HG03378 (cell line): ENCODE measurements around the gene LHX2.

Experiments used
- ATAC-seq: cut with Tn5 transposase; IDR thresholded peaks from one replicate; pipeline ENCODE4 v1.9.1; 2021; ENCODE audit warnings: mild to moderate bottlenecking, moderate library complexity; ENCODE audit not compliant: unreplicated experiment

Gene LHX2

GRCh38 chr9:124012368-124013301, 1.1 kb downstream of the LHX2 start:
- ATAC-seq: no peak

GRCh38 chr9:124013309-124014210, 2.0 kb downstream of the LHX2 start:
- ATAC-seq: no peak

GRCh38 chr9:124014211-124014955, 2.8 kb downstream of the LHX2 start:
- no peak for ATAC-seq

- no peak for ATAC-seq
Measured at GRCh38 chr9:124014956-124015660, 3.5 kb downstream of the LHX2 start.

- ATAC-seq: no peak
Measured at GRCh38 chr9:124015661-124016131, 4.1 kb downstream of the LHX2 start.

GRCh38 chr9:124016175-124017050, 4.8 kb downstream of the LHX2 start:
- no peak for ATAC-seq

- no peak for ATAC-seq
Measured at GRCh38 chr9:124017051-124017928, 5.7 kb downstream of the LHX2 start.

- no peak for ATAC-seq
Measured at GRCh38 chr9:124017929-124018729, 6.6 kb downstream of the LHX2 start.

- ATAC-seq: no peak
Measured at GRCh38 chr9:124018730-124019697, 7.4 kb downstream of the LHX2 start.

GRCh38 chr9:124019771-124020519, 8.4 kb downstream of the LHX2 start:
- ATAC-seq: no peak

GRCh38 chr9:124020520-124021384, 9.2 kb downstream of the LHX2 start:
- no peak for ATAC-seq

GRCh38 chr9:124021385-124021769, 9.8 kb downstream of the LHX2 start:
- no peak for ATAC-seq

- ATAC-seq: no peak
Measured at GRCh38 chr9:124022201-124023121, 10.9 kb downstream of the LHX2 start.

- ATAC-seq: no peak
Measured at GRCh38 chr9:124024107-124024506, 12.5 kb downstream of the LHX2 start.
